CD14-positive monocyte (primary cell): ENCODE data around the gene TNFSF8. TPM values are rescaled to one million over a fixed set of nuclear protein-coding genes. Genes with fewer than 3 reads are reported as not detected.

Experiments
- DNase-seq, 3 donors: peaks; one replicate each; pipeline ENCODE4 v3.0.0-alpha.2; 2011 to 2022
- H2AFZ ChIP-seq: 2 replicates; pipeline ENCODE4 v1.6.0; 2012; ENCODE audit warnings: mild to moderate bottlenecking, low read depth, low read length, inconsistent platforms; ENCODE audit not compliant: insufficient read depth, poor library complexity, severe bottlenecking
- H3K27ac ChIP-seq, 2 donors: 1 replicate in 1 of 2; 2 replicates in 1 of 2; pipeline ENCODE4 v1.5.1; 2012 to 2013; ENCODE audit warnings: low read length in 2 of 2, control low read depth in 1 of 2, inconsistent platforms in 1 of 2, low read depth in 1 of 2, mild to moderate bottlenecking in 1 of 2
- H3K27me3 ChIP-seq, 2 donors: one replicate each; pipeline versions ENCODE4 v1.6.0 to v1.6.1; 2011 to 2013; ENCODE audit warnings: low read length in 2 of 2; ENCODE audit not compliant: control insufficient read depth in 2 of 2, insufficient read depth in 2 of 2
- H3K36me3 ChIP-seq, 2 donors: replicated peaks in 1 of 2; 1 replicate in 1 of 2; 2 replicates in 1 of 2; pipeline versions ENCODE4 v1.5.1 to v1.6.1; 2012 to 2013; ENCODE audit warnings: low read length in 2 of 2, control low read depth in 1 of 2, inconsistent platforms in 1 of 2, mild to moderate bottlenecking in 1 of 2; ENCODE audit not compliant: insufficient read depth in 2 of 2, control insufficient read depth in 1 of 2
- H3K4me1 ChIP-seq, 2 donors: 1 replicate in 1 of 2; 2 replicates in 1 of 2; pipeline versions ENCODE4 v1.5.1 to v1.6.1; 2012 to 2013; ENCODE audit warnings: low read length in 2 of 2, control low read depth in 1 of 2, inconsistent platforms in 1 of 2, mild to moderate bottlenecking in 1 of 2, moderate library complexity in 1 of 2; ENCODE audit not compliant: insufficient read depth in 2 of 2, control insufficient read depth in 1 of 2
- H3K4me2 ChIP-seq: replicated peaks from 2 replicates; pipeline ENCODE3; 2012; ENCODE audit warnings: low read length, moderate library complexity, mild to moderate bottlenecking; ENCODE audit not compliant: poor library complexity, severe bottlenecking; ENCODE audit errors: extremely low read depth
- H3K4me3 ChIP-seq, 3 experiments: fragments of 200-600 bp in 1 of 3; sonication (generic) in 1 of 3; replicated peaks in 1 of 3; 1 replicate in 2 of 3; 2 replicates in 1 of 3; pipeline ENCODE4 v1.5.1; 2011 to 2013; ENCODE audit warnings: low read length in 3 of 3, mild to moderate bottlenecking in 3 of 3, control low read depth in 2 of 3, low read depth in 2 of 3, inconsistent platforms in 1 of 3, moderate library complexity in 1 of 3
- H3K79me2 ChIP-seq: 2 replicates; pipeline ENCODE4 v1.6.0; 2012; ENCODE audit warnings: mild to moderate bottlenecking, control low read depth, inconsistent platforms, low read length, moderate library complexity; ENCODE audit not compliant: insufficient read depth
- H3K9ac ChIP-seq: 2 replicates; pipeline ENCODE4 v1.6.0; 2017; ENCODE audit warnings: low read length, mild to moderate bottlenecking; ENCODE audit not compliant: insufficient read depth, poor library complexity, severe bottlenecking
- H3K9me3 ChIP-seq, 2 donors: replicated peaks in 1 of 2; 1 replicate in 1 of 2; 2 replicates in 1 of 2; pipeline versions ENCODE4 v1.5.1 to v1.6.1; 2012 to 2013; ENCODE audit warnings: low read length in 2 of 2, control low read depth in 1 of 2; ENCODE audit not compliant: control insufficient read depth in 1 of 2, insufficient read depth in 1 of 2
- H4K20me1 ChIP-seq: 2 replicates; pipeline ENCODE4 v1.6.0; 2012; ENCODE audit warnings: mild to moderate bottlenecking, low read length, control low read depth, moderate library complexity; ENCODE audit not compliant: insufficient read depth
- H3K27ac Mint-ChIP-seq, 7 donors: one replicate each; pipeline ENCODE4 v1.8.0; 2020; ENCODE audit warnings: mild to moderate bottlenecking in 7 of 7, mixed read lengths in 7 of 7, moderate library complexity in 6 of 7, inconsistent platforms in 2 of 7
- H3K27me3 Mint-ChIP-seq, 3 donors: one replicate each; pipeline ENCODE4 v1.8.0; 2021 to 2022; ENCODE audit warnings: low read depth in 3 of 3, mild to moderate bottlenecking in 3 of 3, mixed read lengths in 3 of 3, moderate library complexity in 3 of 3, inconsistent platforms in 1 of 3
- H3K36me3 Mint-ChIP-seq, 2 donors: one replicate each; pipeline ENCODE4 v1.8.0; 2020; ENCODE audit warnings: mixed read lengths in 2 of 2, inconsistent platforms in 1 of 2, mild to moderate bottlenecking in 1 of 2
- H3K4me1 Mint-ChIP-seq: one replicate; pipeline ENCODE4 v1.8.0; 2020; ENCODE audit warnings: mild to moderate bottlenecking, mixed read lengths
- H3K4me3 Mint-ChIP-seq, 2 donors: one replicate each; pipeline ENCODE4 v1.8.0; 2020; ENCODE audit warnings: mild to moderate bottlenecking in 2 of 2, mixed read lengths in 2 of 2, moderate library complexity in 1 of 2
- H3K9me3 Mint-ChIP-seq, 7 donors: one replicate each; pipeline ENCODE4 v1.8.0; 2020 to 2022; ENCODE audit warnings: mixed read lengths in 7 of 7, mild to moderate bottlenecking in 6 of 7, moderate library complexity in 6 of 7, inconsistent platforms in 2 of 7
- CTCF ChIP-seq: fragments of 200-600 bp; IDR thresholded peaks from one replicate; pipeline ENCODE4 v1.8.0; 2022; ENCODE audit warnings: antibody characterized with exemption, mild to moderate bottlenecking
- WGBS: methylation state at CpG from one replicate; pipeline ENCODE4 v1.1.5; 2013; ENCODE audit warnings: missing lambda C conversion rate; ENCODE audit not compliant: insufficient coverage; 5-methylcytosine and 5-hydroxymethylcytosine counted together
- intact Hi-C, 2 donors: fragments of 100-400 bp; cut with micrococcal nuclease; formaldehyde crosslinking; loops; one replicate each; pipeline versions ENCODE4 v1.15.0 to v1.15.1; 2023
- polyA plus RNA-seq, 3 donors: library from polyadenylated mRNA; depleted of rRNA in 1 of 3; unstranded in 2 of 3; stranded (reverse) in 1 of 3; fragments of 300-500 nt in 2 of 3; fragments of >200 nt in 1 of 3; fragmentation: Illumina TruSeq in 2 of 3; gene quantifications; 1 replicate in 2 of 3; 2 replicates in 1 of 3; pipeline ENCODE4 v1.2.3, GENCODE V29; 2012 to 2021

The TNFSF8 gene
- polyA plus RNA-seq, 3 donors, result 27.8 to 42.9 (median 34.0) TPM

GRCh38 chr9:114938687-114939575 is 8.5 kb upstream of the TNFSF8 start:
- H4K20me1 ChIP-seq, result no peaks in the 10 kb centered on the region
- no peak overlapping the region for H3K4me3 ChIP-seq
- peaks cover 27 to 35% of the 10 kb centered on the region in 2 donors for H3K4me1 ChIP-seq
- Mint-ChIP-seq H3K27me3 (peaks cover 0 to 3% (median 0%) of the 10 kb centered on the region in 3 donors), H3K36me3 (peaks cover 0 to 4% of the 10 kb centered on the region in 2 donors), H3K4me3 (no peak overlapping the region), H3K27ac (peak overlapping the region in 5 of 7 donors; percentile 3 to 71 (median 35)), H3K9me3 (peaks cover 0 to under 1% (median 0%) of the 10 kb centered on the region in 7 donors), H3K4me1 (peaks cover 34% of the 10 kb centered on the region)
- no peak for DNase-seq
- no peak overlapping the region for H2AFZ ChIP-seq
- no peaks in the 10 kb centered on the region for H3K79me2 ChIP-seq
- WGBS, result no CpG with 5 or more reads among the region's 4 CpGs
- no peaks in the 10 kb centered on the region for H3K9me3 ChIP-seq
- intact Hi-C loops, result loop anchor here in 1 of 2 donors (2.0 kb wide), 1 partner anchor 14 kb away; no protein-coding TSS in a partner anchor
- H3K36me3 ChIP-seq, result no peaks in the 10 kb centered on the region
- no peak for TF ChIP-seq CTCF
- H3K4me2 ChIP-seq, result no peak overlapping the region
- H3K27me3 ChIP-seq, result no peaks in the 10 kb centered on the region
- H3K27ac ChIP-seq, result no peak overlapping the region
- no peak overlapping the region for H3K9ac ChIP-seq

GRCh38 chr9:114937516-114937915 is 7.1 kb upstream of the TNFSF8 start:
- Histone ChIP-seq H3K27me3 (no peaks in the 10 kb centered on the region), H3K9ac (no peak overlapping the region), H3K27ac (peak overlapping the region; percentile 34 to 60), H4K20me1 (no peaks in the 10 kb centered on the region), H3K79me2 (no peaks in the 10 kb centered on the region), H3K9me3 (no peaks in the 10 kb centered on the region), H3K4me1 (peaks cover 27 to 35% of the 10 kb centered on the region in 2 donors), H3K4me3 (peak overlapping the region in 1 of 3 experiments; percentile 28), H2AFZ (no peak overlapping the region), H3K36me3 (no peaks in the 10 kb centered on the region), H3K4me2 (peak overlapping the region; percentile 29)
- Mint-ChIP-seq H3K36me3 (peaks cover 0 to 4% of the 10 kb centered on the region in 2 donors), H3K4me3 (peak overlapping the region in 1 of 2 donors; percentile 78), H3K4me1 (peaks cover 36% of the 10 kb centered on the region), H3K9me3 (peaks cover 0 to 2% (median 0%) of the 10 kb centered on the region in 7 donors), H3K27ac (peak overlapping the region; percentile 92 to 99 (median 97)), H3K27me3 (peaks cover 0 to 3% (median 2%) of the 10 kb centered on the region in 3 donors)
- whole genome bisulfite sequencing, result 5% methylated on average over 2 of the region's 3 CpGs
- peak; percentile 38 to 50 (median 49) for DNase-seq
- intact Hi-C loops, result no loop called here
- TF ChIP-seq CTCF, result no peak
